Activated naive CD4-positive, alpha-beta T cell treated with anti-CD3 and anti-CD28 coated beads, Interleukin-2, amount 50 U/mL, for 24 hours (primary cell): Measurements from ENCODE around the gene APOB.

ENCODE experiments used
- H3K27ac Mint-ChIP-seq: one replicate; pipeline ENCODE4 v1.8.0; 2021; ENCODE audit warnings: mild to moderate bottlenecking, mixed read lengths
- H3K27me3 Mint-ChIP-seq: one replicate; pipeline ENCODE4 v1.8.0; 2021; ENCODE audit warnings: mixed read lengths
- H3K36me3 Mint-ChIP-seq: one replicate; pipeline ENCODE4 v1.8.0; 2021; ENCODE audit warnings: mixed read lengths
- H3K4me1 Mint-ChIP-seq: one replicate; pipeline ENCODE4 v1.8.0; 2021; ENCODE audit warnings: mixed read lengths
- H3K4me3 Mint-ChIP-seq: one replicate; pipeline ENCODE4 v1.8.0; 2021; ENCODE audit warnings: mild to moderate bottlenecking, mixed read lengths
- H3K9me3 Mint-ChIP-seq: one replicate; pipeline ENCODE4 v1.8.0; 2021; ENCODE audit warnings: mixed read lengths

Gene APOB, protein sequence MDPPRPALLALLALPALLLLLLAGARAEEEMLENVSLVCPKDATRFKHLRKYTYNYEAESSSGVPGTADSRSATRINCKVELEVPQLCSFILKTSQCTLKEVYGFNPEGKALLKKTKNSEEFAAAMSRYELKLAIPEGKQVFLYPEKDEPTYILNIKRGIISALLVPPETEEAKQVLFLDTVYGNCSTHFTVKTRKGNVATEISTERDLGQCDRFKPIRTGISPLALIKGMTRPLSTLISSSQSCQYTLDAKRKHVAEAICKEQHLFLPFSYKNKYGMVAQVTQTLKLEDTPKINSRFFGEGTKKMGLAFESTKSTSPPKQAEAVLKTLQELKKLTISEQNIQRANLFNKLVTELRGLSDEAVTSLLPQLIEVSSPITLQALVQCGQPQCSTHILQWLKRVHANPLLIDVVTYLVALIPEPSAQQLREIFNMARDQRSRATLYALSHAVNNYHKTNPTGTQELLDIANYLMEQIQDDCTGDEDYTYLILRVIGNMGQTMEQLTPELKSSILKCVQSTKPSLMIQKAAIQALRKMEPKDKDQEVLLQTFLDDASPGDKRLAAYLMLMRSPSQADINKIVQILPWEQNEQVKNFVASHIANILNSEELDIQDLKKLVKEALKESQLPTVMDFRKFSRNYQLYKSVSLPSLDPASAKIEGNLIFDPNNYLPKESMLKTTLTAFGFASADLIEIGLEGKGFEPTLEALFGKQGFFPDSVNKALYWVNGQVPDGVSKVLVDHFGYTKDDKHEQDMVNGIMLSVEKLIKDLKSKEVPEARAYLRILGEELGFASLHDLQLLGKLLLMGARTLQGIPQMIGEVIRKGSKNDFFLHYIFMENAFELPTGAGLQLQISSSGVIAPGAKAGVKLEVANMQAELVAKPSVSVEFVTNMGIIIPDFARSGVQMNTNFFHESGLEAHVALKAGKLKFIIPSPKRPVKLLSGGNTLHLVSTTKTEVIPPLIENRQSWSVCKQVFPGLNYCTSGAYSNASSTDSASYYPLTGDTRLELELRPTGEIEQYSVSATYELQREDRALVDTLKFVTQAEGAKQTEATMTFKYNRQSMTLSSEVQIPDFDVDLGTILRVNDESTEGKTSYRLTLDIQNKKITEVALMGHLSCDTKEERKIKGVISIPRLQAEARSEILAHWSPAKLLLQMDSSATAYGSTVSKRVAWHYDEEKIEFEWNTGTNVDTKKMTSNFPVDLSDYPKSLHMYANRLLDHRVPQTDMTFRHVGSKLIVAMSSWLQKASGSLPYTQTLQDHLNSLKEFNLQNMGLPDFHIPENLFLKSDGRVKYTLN (N-terminal part only)

DNA sequence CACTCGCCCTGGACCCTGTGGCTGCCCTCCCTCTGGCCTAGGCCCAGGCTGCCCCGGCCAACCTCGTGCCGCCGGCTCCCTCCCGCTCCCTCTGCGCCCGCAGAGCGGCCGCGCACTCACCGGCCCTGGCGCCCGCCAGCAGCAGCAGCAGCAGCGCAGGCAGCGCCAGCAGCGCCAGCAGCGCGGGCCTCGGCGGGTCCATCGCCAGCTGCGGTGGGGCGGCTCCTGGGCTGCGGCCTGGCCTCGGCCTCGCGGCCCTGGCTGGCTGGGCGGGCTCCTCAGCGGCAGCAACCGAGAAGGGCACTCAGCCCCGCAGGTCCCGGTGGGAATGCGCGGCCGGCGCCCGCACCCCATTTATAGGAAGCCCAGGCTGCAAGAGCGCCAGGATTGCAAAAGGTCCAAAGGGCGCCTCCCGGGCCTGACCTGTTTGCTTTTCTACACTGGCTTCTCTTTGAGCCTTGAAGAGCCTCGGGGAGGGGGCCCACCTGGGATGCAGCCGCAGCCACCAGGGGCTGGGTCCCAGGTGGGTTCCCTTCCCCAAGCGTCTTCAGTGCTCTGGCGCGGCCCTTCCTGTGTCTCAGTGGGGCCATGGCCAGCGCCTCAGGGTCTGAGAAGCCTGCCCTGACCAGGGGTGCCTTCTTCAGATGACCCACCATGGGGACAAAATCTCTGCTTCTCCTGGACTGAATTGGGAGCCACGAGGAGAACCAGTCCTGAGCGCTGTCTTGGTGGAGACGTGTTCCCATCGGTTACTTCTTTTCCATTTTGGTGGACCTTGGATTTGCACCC is at the start of gene APOB:
APOB (minus strand) TSS at position 330 of the 789 bp plus-strand sequence; CDS start at position 202, 128 bp downstream.
- H3K27ac Mint-ChIP-seq = no peak within 1 kb of the TSS
- H3K36me3 Mint-ChIP-seq = no peaks in the 10 kb centered on the region
- H3K4me1 Mint-ChIP-seq = peaks cover 5% of the 10 kb centered on the region
- H3K4me3 Mint-ChIP-seq = peak within 1 kb of the TSS; percentile 58
- no peaks in the 10 kb centered on the region for H3K9me3 Mint-ChIP-seq
- peaks cover 20% of the 10 kb centered on the region for H3K27me3 Mint-ChIP-seq

DNA sequence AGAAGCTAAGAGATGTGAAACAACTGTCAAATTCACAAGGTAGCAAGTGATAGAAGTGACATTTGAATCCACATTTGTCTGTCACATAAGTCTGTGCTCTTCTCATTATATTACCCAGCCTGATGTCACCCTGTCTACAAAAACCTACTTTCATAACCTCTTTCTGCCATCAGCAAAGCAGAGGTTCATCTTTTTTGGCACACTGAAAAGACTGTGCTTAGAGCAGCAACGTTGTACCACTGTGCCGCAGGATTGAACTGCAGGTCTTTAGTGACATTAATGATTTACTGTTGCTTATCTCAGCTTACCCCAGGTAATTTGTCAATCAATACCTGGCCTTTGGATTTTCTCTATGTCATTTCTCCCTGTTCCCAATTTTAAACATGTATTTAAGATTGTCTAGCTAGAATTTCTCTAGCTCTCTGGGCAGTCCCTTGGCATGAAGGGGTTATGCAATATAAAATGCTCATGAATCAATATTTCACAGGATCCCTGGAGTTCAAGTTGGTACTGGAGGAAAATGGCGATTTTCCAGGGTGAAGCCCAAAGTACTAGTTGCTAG is 48.5 kb upstream of the APOB start:
- no peaks in the 10 kb centered on the region for H3K36me3 Mint-ChIP-seq
- peaks cover 6% of the 10 kb centered on the region for H3K27me3 Mint-ChIP-seq
- no peak overlapping the region for H3K27ac Mint-ChIP-seq
- H3K4me1 Mint-ChIP-seq = no peaks in the 10 kb centered on the region
- no peak overlapping the region for H3K4me3 Mint-ChIP-seq
- no peaks in the 10 kb centered on the region for H3K9me3 Mint-ChIP-seq

DNA sequence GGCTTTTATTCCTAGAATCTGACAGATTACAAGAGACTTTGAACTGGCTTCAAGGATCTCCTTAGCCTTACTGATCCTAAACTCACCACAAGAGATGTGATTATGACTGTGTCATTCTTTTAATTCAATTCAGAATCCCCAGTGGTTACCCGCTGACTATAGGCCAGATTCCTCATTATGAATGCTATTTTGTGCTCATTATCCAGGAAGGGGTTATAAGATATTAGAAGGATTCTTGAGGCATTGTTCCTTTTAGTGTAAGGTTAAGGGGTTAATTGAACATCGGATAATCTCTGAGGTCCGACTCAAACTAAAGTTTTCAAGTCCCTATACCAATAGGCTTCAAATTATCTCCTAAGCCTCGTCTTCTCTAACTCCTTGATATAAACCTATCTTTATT is 40.5 kb upstream of the APOB start:
- Mint-ChIP-seq H3K36me3 (no peaks in the 10 kb centered on the region), H3K4me3 (no peak overlapping the region), H3K27me3 (peaks cover 3% of the 10 kb centered on the region), H3K4me1 (no peaks in the 10 kb centered on the region), H3K27ac (no peak overlapping the region), H3K9me3 (no peaks in the 10 kb centered on the region)

DNA sequence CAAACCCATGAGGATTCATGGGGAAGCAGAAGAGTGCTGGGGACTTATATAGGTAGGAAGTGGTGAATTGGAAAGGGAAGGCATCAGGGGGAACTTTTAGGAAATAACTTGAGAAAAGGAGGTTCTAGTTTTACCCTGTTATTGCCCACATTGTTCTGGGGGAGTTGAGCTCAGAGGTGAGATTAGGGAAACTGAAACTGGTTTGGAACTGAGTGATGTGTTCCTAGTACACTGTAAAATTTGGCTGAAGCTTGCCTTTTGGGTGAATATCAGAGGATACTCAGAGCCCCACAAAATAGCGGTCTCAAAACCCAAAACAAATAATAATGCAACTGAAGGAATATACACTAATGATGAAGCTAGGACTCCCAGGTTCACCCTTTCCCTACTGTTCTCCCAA is 39.6 kb upstream of the APOB start:
- H3K27me3 Mint-ChIP-seq = peaks cover 3% of the 10 kb centered on the region
- no peaks in the 10 kb centered on the region for H3K36me3 Mint-ChIP-seq
- H3K4me3 Mint-ChIP-seq = no peak overlapping the region
- peaks cover 1% of the 10 kb centered on the region for H3K9me3 Mint-ChIP-seq
- no peaks in the 10 kb centered on the region for H3K4me1 Mint-ChIP-seq
- no peak overlapping the region for H3K27ac Mint-ChIP-seq

DNA sequence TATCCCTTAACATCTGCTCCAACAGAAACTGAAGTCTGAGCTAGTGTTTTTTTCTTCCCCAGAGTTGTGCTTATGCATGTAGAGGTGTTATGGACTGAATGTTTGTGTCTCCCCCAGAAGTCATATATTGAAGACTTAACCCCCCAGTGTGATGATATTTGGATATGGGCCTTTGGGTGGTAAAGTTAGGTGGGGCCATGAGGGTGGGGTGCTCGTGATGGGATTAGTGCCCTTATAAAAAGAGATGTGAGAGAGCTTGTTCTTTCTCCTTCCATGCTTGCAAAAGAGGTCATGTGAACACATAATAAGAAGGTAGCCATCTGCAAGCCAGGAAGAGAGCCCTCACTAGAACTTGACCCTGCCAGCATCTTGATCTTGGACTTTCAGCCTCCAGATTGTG is 34.4 kb upstream of the APOB start:
- peaks cover 5% of the 10 kb centered on the region for H3K27me3 Mint-ChIP-seq
- no peaks in the 10 kb centered on the region for H3K36me3 Mint-ChIP-seq

DNA sequence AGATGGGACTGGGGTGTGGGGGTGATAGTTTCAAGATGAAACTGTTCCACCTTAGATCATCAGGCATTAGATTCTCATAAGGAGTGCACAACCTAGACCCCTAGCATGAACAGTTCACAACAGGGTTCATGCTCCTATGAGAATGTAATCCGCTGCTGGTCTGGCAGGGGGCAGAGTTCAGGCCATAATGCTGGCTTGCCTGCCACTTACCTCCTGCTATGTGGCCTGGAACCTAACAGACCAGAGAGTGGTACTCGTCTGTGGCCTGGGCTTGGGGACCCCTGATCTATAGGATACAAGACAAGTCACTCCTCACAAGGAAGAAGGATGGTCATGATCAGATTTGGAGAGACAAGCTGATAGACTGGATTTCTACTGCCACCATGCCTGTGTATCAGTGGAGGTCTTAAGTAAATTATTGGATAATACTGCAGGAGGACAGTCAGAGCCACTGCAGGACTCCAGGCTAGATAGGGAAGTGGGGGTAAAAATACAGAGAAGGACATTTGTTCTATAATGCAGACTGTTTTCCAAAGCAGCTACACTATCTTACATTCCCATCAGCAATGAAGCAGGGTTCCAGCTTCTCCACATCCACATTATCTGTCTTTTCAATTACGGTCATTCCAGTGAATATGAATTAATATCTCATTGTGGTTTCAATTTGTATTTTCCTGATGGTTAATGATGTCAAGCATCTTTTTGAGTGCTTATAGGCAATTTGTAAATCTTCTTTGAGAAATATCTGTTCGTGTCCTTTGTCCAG is 28.8 kb upstream of the APOB start:
- Mint-ChIP-seq H3K9me3 (no peaks in the 10 kb centered on the region), H3K27ac (no peak overlapping the region), H3K36me3 (no peaks in the 10 kb centered on the region), H3K4me1 (no peaks in the 10 kb centered on the region), H3K4me3 (no peak overlapping the region), H3K27me3 (peaks cover 9% of the 10 kb centered on the region)

More for the DNA sequence above, 34.4 kb upstream of the APOB start:
- Mint-ChIP-seq H3K27ac (no peak overlapping the region), H3K9me3 (peaks cover 5% of the 10 kb centered on the region), H3K4me3 (no peak overlapping the region), H3K4me1 (no peaks in the 10 kb centered on the region)

DNA sequence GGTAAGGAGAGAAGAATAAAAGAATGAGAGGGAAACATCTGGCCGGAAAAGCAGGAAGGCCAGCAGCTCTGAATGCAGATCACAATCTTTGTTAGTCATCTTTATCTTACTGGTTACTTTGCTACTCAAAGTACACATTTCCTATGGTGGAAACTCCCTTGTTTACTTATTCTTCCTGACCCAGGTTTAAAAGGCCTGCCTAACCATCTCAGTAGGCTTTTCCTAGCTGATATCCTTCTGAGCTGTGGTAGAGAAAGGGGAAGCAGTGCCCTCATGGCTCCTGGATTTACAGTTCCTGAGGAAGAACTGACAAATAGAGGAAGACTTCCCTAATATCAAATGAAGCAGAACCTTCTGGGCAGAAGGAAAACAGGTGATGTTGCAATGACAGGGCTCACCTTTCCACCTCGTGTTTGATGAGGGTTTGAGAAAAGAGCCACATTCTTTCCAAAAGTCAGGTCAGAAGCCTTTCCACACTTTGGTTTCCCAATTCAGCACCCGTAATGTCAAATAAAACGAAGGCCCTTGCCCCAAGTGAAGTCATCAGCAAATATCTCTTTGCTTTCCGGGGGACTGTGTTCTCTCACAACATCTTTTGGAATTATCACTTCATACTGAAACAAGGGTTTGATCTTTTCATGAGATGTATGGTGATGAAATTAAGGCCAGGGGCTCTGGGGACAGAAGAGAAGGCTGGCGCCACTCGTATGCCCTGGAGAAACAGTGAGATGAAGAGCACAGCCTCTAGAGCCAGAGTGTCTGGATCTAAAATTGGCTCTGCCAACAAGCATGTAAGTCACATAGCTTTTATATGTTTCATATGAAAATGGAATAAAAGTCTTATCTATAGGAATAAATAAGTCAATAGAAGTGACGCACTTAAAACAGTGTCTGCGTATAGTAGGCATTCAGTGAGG is 26.7 kb upstream of the APOB start:
- Mint-ChIP-seq H3K27me3 (peaks cover 6% of the 10 kb centered on the region), H3K4me1 (no peaks in the 10 kb centered on the region), H3K4me3 (no peak overlapping the region), H3K27ac (no peak overlapping the region), H3K9me3 (no peaks in the 10 kb centered on the region), H3K36me3 (no peaks in the 10 kb centered on the region)

DNA sequence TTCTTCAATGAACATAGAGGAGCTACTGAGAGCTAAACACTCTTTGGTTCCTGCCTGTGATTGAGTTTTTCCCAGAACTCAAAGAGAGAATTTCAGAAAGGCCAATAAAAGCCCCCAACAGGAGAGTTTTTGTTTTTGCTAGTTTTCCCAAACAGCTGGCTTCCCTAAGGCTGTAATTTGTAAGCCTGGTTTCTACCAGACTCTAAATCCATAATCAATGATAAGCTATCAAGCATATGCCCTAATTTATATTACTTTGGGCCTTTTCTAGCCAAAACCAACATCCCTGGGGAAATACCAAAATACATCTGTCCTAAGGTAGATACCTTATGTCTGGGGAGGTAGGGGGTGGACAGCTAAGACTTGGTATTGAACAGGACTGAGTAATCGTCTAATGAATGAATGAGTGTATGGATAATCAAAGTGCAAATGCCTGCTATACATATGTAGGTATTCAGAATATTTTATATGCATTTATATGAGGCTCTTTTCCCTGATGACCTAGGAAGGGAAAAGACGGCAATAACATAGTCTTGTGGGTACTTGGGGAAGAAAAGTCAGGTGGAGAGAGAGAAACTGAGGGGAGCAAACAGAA is 26.0 kb upstream of the APOB start:
- Mint-ChIP-seq H3K27ac (no peak overlapping the region), H3K9me3 (no peaks in the 10 kb centered on the region), H3K27me3 (peaks cover 6% of the 10 kb centered on the region), H3K36me3 (no peaks in the 10 kb centered on the region), H3K4me1 (no peaks in the 10 kb centered on the region), H3K4me3 (no peak overlapping the region)

DNA sequence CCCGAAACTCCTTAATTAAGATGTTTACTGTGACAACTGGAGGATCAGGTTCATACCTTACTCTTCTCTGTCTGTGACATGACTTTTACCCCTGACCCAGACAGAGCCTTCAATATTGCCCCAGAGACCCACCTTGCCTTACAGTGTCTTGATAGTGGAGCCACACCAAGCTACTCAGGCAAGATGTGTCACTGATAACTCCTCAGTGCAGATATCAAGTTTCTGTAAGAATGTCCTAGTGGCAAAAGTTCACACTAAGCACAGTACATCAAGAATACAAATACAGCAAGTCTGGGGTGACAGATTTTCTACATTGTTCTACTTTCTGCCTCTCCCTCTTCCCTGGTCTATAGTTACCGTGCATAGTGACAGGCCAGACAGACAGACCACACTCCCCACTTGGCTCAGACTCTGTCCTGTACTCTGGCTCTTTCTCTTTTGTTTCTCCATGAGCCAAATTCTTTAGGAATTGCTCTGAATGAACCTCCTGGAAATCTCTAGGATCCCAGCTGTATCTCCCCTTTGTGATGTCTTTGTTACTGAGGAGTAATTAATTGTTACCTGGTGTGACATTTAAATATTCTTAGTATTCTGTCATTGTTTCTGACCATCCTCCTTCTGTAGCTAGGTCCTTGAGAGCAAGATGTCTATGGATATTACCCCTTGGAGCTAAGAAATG is 24.1 kb upstream of the APOB start:
- Mint-ChIP-seq H3K27me3 (peaks cover 6% of the 10 kb centered on the region), H3K4me1 (no peaks in the 10 kb centered on the region), H3K9me3 (no peaks in the 10 kb centered on the region), H3K36me3 (no peaks in the 10 kb centered on the region), H3K27ac (no peak overlapping the region), H3K4me3 (no peak overlapping the region)

DNA sequence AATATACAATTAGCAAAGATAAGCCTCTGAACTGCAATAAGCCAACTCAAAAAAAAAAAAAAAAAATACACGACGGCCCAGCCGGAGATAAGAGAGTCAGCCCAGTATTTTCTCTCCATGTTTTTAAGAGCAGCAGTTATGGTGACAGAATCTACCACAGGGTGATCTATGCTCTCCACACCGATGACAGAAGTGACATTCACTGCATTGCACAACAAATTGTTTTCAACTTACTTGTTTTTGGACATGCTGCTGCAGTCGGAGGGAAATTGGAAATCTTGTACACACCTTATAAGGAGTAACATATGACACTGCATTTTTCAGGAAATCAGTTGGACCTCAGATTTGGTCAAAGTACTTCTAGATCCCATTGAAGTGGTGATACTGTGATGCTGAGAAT is 23.3 kb upstream of the APOB start:
- no peak overlapping the region for H3K27ac Mint-ChIP-seq
- H3K36me3 Mint-ChIP-seq = no peaks in the 10 kb centered on the region
- H3K9me3 Mint-ChIP-seq = no peaks in the 10 kb centered on the region
- H3K4me1 Mint-ChIP-seq = no peaks in the 10 kb centered on the region
- no peak overlapping the region for H3K4me3 Mint-ChIP-seq
- peaks cover 6% of the 10 kb centered on the region for H3K27me3 Mint-ChIP-seq

DNA sequence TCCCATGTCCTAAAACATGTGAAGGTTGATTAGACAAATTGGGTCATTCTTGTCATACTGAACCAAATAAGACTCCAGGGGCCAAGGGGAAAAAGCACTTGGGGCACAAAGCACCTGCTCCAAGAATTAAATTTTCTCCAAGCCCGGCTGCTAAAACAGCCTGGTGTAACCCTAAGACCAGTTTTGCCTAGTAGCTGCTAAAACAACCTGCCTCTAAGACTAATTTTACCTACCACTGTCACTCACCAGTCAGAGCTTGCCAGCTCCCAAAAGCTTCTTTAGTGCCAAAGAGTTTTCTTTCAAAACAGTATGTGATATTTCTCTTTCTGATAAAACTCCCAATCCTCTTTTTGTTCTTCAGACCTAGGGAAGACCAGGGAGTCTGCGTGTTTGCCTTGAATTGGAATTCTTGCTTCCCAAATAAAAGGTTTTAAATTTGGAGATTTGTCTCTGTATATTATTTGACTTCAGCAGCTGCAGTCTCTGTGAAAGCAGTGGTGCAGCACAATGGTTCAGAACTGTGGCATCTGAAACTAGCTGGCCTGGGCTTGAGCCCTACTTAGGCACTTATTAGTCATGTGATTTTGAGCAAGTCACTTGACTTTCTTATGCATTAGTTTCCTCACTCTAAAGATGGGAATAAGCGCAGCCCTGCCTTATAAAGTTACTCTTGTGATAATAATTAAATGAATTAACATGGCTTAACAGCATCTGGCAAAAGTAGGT is 16.2 kb upstream of the APOB start:
- no peak overlapping the region for H3K27ac Mint-ChIP-seq
- peaks cover 5% of the 10 kb centered on the region for H3K9me3 Mint-ChIP-seq
- peaks cover 4% of the 10 kb centered on the region for H3K27me3 Mint-ChIP-seq
- no peaks in the 10 kb centered on the region for H3K36me3 Mint-ChIP-seq
- H3K4me1 Mint-ChIP-seq = no peaks in the 10 kb centered on the region
- H3K4me3 Mint-ChIP-seq = no peak overlapping the region

DNA sequence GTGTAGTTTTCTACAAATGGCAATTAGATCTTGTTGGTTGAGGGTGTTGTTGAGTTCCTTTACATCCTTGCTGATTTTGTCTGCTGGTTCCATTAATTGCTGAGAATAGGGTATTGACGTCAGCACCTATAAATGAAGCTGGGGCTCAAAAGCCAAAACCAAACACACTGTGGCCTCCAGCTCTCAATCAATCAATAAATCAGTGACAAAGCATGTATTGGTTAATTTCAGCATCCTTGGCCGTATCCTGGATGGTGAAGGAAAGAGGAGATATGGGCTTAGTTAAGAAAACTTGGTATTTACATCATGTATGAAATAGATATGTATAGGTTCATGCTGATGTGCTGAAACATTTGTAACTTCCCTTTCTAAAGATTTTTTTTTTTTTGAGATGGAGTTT is 13.2 kb upstream of the APOB start:
- Mint-ChIP-seq H3K4me1 (no peaks in the 10 kb centered on the region), H3K9me3 (peaks cover 5% of the 10 kb centered on the region)

More for the DNA sequence above, 13.2 kb upstream of the APOB start:
- Mint-ChIP-seq H3K36me3 (no peaks in the 10 kb centered on the region), H3K27ac (no peak overlapping the region), H3K4me3 (no peak overlapping the region), H3K27me3 (peaks cover 4% of the 10 kb centered on the region)
